GM19351 (cell line): ENCODE data around the gene TANC2.

Experiments
- ATAC-seq: cut with Tn5 transposase; IDR thresholded peaks from one replicate; pipeline ENCODE4 v1.9.1; 2021; ENCODE audit warnings: mild to moderate bottlenecking, moderate library complexity; ENCODE audit not compliant: unreplicated experiment

The TANC2 gene

GRCh38 chr17:62965686-62966425 lies at the start of gene TANC2:
TANC2 (plus strand) TSS chr17:62966235; CDS start chr17:63009560, 43,325 bp downstream.
- peak; percentile 57 for ATAC-seq

DNA sequence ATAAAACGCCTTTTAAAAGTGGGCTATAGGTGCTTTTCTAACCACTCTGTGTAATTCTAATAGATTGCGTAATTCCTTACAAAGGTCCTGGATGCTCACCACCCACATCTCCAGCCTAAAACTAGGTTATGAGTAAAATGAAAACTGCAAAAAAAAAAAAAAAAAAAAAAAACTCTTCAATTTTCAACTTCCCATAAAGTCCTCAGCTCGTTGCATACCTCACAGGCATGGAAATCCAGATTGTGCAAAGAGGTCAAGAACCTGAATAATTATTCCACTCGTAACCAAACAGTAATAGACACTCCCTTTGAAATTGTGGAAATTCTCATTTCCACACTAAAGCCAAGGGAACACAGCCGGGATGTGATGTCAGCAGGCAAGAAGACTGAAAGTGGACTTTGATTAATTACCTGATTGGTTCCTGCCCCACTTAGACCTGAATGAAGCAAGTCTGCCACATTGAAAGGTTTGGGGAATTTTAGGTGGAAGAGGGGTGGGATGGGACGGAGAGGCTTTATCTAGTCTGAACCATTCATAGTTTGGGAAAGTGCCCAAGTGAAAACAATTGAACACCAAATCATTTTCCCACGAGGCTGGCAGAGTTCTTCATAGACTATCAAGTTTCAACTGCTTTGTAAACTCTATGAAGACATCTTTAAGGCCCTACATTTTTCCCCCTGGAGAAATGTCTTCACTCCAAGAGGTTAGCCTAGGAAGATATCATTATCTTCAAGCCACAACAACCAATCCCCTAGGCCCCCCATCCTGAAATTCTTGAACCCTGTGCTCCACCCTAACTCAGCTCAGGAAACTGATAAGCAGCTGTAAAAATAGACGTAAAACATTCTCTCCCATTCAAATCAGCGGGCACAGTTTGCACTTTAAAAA lies 49.1 kb upstream of the TANC2 start:
- ATAC-seq, result no peak

DNA sequence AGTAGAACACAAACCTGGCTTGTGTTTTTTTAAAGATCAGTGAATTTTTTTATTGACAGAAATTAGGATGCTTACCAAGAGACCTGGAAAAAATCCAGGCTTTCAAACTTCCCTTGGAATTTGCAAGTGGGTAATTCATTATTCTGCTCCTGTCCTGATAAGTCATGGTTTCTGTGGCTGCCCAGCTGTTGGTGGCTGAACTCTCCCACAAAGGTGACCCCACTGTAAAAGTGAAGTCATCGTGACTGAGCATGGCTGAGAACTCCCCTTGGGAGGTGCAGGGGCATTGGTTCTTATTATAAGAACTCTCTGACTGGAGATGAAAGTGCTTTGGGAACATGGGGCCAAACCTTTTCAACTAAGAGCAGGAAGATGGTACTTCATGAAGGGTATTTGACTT lies 46.6 kb upstream of the TANC2 start:
- ATAC-seq, result no peak

DNA sequence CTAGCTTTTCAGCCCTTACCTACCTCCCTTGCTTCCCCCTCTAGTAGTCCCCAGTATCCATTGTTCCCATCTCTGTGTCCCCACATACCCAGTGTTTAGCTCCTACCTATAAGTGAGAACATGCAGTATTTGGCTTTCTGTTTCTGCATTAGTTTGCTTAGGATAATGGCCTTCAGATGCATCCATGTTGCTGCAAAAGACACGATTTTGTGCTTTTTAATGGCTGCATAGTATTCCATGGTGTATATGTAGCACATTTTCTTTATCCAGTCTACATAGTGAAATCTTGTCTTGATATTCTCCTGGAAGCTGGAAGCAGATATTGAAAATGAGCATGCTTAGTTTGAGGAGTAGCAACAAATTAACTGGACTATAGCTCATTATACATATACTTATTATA lies 45.7 kb upstream of the TANC2 start:
- ATAC-seq, result no peak

DNA sequence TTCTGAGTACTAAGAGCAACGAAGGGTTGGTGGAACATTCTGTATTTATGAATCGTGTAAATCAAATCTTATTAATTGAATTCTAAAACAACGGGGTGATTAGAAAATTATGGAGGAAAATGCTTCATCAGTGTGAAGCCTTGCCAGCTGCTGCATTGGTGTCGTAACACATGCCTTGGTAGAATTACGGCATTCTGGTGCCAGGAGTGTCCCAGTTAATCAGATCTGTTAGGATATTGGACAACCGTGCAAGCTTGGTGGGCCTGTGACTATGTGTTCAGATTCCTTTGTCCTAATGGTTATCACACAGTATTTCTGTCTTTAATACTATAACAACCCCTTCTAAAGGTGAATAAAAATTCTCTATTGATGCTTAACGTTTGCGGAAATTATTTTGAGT lies 44.2 kb upstream of the TANC2 start:
- no peak for ATAC-seq

DNA sequence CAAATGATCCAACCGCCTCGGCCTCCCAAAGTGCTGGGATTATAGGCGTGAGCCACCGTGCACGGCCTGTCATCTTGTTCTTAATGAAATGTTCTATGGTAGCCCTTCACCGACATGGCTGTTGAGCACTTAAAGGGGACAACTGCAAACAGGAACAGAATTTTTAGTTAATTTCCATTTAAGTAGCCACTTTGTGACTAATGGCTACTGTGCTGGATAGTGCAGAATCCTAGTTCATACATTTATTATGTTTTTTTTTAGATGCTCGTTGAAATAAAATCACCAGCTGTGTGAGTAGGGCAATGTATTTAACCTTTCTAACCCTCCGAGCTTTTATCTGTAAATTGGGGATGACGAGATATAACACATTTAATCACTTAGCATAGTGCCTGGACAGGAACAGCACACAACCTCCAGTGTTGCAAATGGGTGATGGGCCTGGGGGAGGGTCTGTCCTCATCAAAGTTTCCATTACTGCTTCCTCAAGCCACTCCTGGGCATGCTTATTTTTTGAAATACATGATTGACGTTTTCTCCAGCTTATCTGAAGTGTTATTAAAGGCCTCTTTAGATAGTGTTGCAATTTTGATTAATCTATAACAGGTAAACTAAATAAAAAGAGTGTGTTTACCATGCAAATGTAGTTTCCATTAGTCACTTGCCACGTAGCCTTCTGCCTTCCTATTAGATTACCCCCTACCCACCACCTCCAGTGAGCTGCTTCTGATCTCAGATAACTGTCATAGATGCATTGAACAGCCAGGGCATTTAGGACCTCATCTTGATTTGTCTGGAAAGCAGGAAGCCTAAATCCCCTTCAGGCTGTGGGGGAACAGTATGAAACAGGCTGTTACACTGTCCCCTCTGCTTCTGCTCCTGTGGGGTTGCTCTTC lies 42.5 kb upstream of the TANC2 start:
- no peak for ATAC-seq

DNA sequence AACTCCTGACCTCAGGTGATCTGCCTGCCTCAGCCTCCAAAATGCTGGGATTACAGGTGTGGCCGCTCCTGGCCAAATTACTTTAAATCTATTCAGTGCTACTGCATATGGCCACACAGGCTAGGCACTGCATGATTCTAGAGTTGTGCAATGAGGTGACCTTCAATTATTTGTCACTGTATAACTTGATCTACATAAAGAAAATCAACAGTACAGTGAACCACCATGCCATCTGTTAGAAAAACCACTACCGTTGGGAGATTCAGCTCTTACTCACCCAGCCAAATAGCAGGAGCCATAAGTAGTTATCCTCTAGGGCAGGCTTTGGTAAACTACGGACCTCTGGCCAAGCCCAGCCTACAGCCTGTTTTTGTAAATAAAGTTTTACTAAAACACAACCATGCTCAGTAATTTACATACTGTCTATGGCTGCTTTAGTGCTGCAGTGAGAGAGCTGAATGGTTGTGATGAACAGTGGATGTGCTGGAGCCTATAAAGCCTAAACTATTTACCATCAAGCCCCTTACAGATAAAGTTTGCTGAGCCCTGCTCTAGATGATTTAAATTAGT lies 40.7 kb upstream of the TANC2 start:
- ATAC-seq, result no peak

GRCh38 chr17:62927083-62927482 lies 39.0 kb upstream of the TANC2 start:
- no peak for ATAC-seq

DNA sequence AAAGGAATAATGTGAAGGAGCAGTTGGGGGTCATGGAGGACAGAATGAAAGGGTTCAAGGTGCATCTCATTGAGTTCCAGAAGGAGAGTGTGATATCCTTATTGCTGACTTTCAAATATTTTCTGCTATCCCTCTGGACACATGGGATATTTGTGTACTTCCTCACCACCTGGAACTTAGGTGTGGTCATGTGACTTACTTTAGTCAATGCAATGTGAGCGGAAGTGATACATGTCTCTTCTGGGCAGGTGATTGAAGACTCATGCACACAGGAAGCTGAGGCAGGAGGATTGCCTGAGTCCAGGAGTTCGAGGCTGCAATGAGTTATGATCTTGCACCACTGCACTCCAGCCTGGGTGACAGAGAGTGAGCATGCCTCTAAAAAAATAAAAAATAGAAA lies 36.7 kb upstream of the TANC2 start:
- no peak for ATAC-seq

- ATAC-seq, result no peak
These were observed 34.9 kb upstream of the TANC2 start for GRCh38 chr17:62931101-62931500.

DNA sequence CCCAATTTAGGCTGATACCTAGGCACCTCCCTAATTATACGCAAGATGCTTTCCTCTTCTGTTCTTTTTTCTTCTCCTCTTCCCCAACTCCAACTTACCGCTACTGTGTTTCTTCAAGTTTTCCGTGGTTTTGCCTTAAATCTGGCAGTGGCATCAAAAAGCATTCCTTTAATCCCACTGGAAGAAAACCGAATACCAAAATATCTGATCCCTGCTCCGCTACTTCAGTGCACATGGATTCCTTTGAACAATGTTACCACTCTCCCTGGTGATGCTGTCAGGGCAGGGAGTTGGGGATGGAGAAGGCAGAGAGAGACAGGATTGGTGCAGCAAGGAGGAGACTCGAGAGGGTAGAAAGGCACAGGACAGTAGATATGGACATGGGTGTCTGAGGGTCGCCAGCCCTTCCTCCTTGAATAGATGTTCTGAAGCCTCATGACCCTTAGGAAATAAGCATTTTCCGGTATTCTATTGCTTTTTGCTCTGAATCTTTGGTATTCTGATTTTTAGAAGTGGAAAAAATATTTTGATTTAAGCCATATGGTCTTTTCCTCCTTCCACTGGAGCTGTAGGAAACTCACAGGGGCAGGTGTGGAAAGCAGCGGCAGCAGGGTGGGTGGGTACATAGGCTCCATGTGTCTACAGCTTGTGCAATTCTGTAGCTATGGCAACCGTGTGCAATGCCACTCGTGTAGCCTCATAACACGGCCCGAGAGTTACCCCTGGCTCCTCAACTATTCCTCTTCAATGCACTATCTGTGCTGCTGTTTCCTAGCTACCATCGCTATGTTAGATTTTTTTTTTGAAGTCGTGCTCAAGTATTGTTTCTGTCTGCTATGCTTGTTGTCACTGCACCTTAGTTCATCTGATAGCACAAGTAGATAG lies 32.3 kb upstream of the TANC2 start:
- no peak for ATAC-seq

- ATAC-seq, result no peak
These were observed 30.9 kb upstream of the TANC2 start for GRCh38 chr17:62935098-62935497.

- ATAC-seq, result no peak
These were observed 30.5 kb upstream of the TANC2 start for GRCh38 chr17:62935523-62935922.

DNA sequence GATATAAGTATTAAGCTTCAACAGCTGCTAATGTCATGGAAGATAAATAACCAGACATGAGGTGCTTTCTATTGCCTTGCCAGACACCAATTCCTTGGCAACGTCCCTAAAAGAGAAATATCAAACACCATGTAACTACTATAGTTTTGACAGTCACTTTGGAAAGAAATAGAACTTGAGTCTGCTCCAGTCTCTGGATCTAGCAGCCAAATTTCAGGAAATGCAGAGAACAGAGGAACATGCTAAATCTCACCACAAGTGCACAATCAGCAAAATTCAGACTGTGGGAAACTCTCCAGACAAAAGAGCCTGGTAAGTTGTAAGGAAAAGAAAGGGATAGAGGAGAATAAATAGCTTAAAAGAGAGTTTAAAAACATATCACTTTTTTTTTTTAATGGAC lies 28.4 kb upstream of the TANC2 start:
- ATAC-seq, result no peak

DNA sequence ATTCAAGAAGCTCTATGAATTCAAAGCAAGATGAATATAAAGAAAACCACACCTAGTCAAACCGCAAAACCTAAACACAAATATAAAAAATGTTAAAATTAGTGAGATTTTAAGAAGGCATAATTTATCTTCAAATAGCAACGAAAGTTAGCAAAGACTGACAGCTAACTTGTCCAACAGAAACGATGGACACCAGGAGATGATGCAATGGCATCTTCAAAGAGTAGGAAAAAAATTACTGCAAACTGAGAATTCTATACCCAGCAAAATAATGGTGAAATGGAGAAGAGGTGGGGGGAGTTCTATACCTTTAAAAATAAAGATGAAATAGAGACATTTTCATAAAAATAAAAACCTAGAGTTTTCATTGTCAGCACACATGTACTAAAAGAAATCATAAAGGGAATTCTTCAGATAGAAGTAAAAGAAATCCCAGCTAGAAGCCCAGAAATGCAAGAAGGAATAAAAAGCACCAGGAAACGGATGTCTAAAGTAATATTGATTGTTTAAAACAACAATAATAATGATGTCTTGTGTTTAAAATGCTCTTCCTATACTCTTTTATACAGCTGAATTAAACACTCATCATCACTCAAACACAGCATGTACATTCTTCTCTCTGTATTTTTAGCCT lies 24.6 kb upstream of the TANC2 start:
- ATAC-seq, result no peak

- no peak for ATAC-seq
These were observed 17.7 kb upstream of the TANC2 start for GRCh38 chr17:62948370-62948769.

DNA sequence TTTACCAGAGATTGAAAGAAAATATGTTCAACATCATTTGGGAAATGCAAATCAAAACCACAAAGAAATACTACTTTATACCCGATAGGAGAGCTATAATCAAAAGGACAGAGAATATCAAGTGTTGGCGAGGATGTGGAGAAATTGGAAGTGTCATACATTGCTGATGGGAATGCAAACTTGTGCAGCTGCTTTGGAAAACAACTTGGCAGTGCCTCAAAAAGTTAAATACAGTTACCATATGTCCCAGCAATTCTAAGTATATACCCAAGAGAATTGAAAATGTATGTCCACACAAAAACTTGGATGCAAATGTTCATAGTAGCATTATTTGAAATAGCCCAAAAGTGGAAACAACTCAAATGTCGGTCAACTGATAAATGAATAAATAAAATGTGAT lies 17.0 kb upstream of the TANC2 start:
- no peak for ATAC-seq

- no peak for ATAC-seq
These were observed 16.0 kb upstream of the TANC2 start for GRCh38 chr17:62950067-62950466.

DNA sequence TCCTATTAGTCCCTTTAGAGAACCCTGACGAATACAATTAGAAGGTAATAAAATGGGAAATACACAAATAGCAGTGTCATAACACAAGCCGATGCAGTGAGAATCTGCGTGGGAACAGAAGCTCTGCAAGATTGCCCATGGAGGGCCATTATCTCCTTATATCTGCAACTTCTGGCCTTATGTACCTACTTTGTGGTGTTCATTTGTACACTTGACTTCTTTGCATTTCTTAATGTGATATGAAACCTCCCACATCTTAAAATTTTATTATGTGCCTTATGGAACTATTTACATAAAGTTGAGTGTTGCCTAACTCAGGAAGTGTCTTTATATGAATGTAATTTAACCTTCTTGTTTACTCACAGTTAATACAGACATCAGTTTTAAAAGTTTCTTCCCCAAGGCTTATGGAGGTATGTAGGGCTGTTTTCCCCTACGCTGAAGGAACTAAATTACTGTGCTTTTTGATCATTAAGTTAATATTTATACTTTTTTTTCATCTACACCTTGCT lies 10.1 kb upstream of the TANC2 start:
- ATAC-seq, result no peak
